GM18520 (cell line): ENCODE measurements around the gene KLK2.
"Not testable (repeated sequence)": the region's sequence is repeated elsewhere in the genome, so short reads cannot be mapped to it uniquely, and the experiment has no call there.

Experiments used
- ATAC-seq: cut with Tn5 transposase; IDR thresholded peaks from one replicate; pipeline ENCODE4 v1.9.1; 2021; ENCODE audit not compliant: unreplicated experiment

KLK2 gene

DNA sequence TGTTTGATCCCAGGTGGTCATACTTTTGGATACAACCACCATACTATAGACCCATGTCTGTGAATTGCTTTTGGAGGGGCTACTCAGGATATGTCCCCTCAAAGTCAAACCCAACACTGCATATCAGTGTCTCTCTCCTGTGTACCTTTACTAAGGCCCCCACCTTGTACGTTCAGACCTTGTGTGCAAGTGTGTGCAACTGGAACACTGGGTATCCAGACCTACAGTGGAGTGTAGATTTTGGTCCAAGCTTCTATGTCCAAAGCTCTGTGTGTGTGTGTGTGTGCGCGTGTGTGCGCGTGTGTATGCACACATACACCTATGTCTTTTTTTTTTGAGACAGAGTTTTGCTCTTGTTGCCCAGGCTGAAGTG is 18.0 kb downstream of the KLK2 start:
- no peak for ATAC-seq

DNA sequence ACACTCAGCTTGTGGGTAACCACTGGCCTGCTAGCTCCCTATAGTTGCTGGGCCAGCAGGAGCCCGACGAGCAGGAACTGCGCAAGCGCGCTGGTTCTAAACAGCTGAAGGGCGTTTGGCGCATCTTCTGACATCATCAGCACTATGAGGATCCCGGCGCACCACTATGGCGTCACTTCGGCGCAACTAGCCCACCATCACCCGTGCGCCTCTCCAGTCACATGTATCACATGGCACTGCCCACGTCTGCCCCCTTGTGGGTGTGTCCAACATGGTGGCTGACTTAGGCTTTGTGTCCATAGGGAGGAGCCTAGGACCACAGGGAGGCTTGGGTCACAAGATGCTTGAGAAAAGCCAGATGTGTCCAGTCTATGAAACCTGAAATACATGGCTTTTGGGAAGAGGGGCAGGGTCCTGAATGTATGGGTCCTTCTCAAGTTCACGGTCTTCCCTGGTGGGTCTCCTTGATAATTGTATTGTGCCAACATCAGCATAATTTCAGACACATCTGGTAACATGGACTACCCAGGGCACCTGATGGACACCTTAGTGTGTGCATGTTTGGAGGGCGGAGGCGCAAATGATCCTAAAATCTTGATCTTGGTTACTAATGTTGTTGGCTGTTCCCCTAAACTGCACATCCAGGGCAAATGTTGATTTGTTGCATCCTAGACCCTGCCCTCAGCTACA is 20.0 kb downstream of the KLK2 start:
- ATAC-seq, result no peak

DNA sequence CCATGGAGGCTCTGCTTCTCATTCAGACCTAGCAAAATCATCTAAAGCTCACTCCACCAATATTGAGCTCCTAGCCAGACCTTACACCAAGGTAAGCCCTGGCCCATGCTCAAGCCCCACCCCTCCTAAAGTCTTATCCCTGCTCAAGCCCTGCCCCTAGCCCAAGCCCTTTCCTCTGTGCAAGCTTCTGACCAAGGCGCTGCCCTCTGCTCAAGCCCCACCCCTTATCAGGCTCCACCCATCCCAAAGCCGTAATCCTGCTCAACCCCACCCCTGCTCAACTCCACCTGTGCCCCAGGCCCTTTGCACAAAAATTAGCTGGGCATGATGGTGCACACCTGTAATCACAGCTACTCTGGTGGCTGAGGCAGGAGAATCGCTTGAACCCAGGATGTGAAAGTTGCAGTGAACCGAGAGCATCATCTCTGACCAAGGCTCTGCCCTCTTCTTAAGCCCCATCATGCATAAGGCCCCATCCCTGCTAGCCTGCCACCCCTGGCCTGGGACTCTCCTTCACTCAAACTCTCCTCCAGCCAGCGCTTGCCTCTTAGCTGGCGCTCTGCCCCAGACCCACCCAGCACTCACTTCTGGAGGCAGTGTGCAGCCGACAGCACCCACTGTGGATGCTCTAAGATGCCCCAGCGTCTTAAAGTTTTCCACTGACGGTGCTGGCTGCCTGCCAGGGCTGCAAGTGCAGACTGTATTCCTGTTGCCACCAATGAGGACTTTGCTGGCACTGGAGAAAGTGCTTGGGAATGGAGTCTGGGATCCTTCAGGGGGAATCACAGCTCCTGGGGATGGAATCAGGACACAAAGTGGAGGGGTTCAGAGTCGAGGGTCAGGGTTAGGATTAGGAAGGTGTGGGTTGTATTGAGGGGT is 21.5 kb downstream of the KLK2 start:
- no peak for ATAC-seq

GRCh38 chr19:50896089-50896590 is 22.9 kb downstream of the KLK2 start:
- not testable (repeated sequence) for ATAC-seq

DNA sequence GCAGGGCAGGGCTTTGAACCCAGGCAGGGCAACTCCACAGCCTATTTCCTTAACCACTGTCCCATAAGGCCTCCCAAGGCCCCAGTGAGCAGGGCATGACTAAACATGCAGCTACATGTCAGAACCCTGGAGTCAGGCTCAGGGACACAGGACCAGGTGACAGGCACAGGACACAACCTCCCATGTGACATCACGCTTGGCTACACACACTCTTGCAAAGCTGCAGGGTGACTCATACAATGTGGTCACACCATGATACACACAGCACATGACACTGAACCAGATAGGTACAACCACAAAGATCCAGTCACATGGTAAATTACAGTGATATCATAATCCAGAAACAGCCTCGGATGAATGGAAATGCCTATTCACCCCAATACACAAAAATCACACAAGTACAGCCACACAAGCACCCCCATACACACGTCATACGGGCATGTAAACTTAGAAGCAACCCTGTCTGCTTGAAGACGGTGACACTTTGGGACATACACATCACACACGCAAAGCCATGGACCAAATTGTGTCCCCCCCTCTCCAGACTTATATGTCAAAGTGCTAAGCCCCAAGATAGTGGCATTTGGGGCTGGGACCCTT is 23.5 kb downstream of the KLK2 start:
- ATAC-seq, result peak; percentile 90

DNA sequence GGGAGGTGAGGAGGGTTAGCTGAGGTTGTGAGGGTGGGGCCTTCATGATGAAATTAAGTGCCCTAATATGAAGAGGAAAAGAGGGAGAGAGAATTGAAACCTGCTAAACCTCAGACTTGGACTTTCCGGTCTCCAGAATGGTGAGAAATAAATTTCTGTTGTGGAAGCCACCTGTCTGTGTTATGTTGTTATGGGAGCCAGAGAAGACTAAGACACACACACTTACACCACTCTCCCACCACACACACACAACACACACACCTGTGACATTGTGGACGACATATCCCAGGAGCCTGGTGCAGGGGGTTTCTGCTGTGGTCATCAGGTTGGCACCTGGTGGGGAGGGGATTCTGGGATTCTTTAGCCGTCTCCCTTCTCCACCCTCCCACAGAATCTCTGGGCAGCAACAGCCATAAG is 24.0 kb downstream of the KLK2 start:
- peak; percentile 13 for ATAC-seq

GRCh38 chr19:50897612-50898011 is 24.4 kb downstream of the KLK2 start:
- no peak for ATAC-seq

GRCh38 chr19:50898018-50898417 is 24.8 kb downstream of the KLK2 start:
- no peak for ATAC-seq

DNA sequence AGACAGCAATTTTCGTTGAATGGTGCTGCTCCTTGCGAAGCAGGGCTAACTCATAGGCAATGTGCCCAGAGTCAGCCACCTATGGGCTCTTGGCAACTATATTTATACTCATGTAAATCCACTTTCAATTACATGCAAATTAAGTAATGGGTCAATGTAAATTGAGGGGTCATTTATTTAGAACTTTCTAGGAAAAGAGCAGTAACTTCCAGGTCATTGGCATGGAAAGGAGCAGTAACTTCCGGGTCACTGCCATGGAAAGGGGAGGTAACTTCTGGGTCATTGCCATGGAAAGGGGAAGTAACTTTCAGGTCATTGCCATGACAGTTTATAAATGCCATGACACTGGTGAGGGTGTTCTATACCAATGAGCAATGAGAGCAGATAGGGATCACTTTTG is 26.3 kb downstream of the KLK2 start:
- no peak for ATAC-seq

DNA sequence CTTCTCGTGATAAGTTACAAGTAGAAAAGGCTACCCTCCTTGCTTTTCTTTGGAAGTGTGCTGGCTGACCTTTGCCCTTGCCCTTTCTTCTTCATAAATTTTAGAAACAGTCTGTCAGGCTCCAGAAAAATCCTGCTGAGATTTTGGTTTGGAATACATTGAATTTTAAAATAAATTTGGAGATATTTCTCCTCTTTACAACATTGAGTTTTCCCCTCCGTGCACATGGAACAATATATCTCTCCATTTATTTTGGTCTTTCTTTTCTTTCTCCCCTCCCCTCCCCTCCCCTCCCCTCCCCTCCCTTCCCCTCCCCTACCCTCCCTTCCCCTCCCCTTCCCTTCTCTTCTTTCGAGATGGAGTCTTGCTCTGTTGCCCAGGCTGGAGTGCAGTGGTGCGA is 29.4 kb downstream of the KLK2 start:
- no peak for ATAC-seq

DNA sequence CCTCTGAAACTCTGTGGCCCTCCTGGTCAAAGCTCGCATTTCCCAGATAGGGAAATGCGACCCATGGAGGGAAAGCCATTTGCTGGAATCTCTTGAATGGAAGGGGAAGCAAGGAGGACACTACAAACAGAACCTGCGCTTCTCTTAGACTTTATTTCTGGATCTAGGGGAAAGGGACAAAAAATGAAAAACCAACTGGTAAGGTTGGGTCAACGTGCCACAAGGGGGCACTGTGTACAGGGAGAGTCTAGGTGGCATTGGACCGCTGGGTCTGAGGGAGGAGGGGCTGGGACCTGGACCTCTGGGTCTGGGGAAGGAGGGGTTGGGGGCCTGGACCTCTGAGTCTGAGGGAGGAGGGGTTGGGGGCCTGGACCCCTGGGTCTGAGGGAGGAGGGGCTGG is 33.0 kb downstream of the KLK2 start:
- no peak for ATAC-seq

DNA sequence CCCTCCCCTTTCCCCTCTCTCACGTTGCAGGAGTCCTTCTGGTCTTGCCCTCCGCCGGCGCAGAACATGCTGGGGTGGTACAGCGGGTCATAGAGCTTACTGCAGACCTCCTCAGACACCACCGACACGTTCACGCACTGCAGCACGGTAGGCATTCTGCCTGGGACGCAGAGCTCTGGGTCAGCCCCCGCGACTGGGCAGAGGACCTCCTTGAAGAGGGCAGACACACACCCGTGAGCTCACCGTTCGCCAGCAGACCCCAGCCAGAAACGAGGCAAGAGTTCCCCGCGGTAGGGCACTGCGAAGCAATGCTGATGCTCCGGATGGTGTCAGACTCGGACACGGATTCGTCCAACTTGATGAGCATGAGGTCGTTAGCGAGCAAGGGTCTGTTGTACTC is 35.1 kb downstream of the KLK2 start:
- ATAC-seq, result no peak

DNA sequence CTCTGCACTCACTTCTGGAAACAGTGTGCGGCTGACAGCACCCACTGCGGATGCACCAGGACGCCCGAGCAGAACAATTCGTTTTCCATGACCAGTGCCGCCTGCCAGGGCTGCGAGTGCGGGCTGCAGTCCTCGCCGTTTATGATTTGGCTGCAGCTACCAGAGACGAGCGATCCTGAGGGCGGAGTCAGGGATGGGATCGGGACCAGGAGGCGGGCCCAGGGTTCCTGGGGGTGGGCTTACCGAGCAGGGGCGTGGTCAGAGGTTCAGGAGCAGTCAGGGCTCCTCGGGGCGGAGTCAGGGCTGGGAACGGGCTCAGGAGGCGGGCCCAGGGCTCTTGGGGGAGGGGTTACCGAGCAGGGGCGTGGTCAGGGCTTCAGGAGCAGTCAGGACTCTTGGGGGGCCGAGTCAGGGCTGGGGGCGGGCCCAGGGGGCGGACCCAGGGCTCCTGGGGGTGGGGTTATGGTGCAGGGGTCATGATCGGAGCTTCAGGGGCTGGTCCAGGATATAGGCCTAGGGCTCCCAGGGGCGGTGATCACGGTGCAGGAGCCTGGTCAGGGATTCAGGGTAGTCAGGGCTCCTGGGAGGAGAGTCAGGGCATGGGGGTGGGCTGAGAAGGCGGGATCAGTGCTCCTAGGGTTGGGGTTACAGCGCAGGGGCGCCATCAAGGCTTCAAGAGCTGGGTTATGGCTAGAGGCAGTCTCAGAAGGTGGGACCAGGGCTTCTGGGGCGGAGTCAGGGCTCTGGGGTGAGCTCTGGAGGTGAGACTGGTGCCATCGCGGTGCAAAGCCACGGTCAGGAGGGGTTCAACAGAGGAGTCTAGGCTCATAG is 36.2 kb downstream of the KLK2 start:
- ATAC-seq, result no peak

DNA sequence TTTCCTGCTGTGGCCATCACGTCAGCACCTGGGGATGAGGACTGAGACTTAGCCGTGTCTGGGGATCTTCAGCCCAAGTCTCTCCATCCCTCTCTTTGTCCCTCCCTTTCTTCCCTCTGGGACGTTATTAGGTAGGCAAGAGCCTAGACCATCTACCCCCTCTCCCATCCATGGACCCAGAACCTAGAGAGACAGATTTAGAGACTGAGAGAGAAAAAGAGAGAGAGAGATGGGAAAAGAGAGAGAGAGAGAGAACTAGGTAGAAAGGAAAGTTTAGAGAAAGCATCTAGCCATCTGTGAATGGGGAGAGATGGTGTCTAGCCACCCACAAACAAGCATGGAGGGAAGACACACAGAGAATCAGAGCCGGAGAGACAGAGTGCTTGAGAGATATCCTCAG is 37.5 kb downstream of the KLK2 start:
- no peak for ATAC-seq

DNA sequence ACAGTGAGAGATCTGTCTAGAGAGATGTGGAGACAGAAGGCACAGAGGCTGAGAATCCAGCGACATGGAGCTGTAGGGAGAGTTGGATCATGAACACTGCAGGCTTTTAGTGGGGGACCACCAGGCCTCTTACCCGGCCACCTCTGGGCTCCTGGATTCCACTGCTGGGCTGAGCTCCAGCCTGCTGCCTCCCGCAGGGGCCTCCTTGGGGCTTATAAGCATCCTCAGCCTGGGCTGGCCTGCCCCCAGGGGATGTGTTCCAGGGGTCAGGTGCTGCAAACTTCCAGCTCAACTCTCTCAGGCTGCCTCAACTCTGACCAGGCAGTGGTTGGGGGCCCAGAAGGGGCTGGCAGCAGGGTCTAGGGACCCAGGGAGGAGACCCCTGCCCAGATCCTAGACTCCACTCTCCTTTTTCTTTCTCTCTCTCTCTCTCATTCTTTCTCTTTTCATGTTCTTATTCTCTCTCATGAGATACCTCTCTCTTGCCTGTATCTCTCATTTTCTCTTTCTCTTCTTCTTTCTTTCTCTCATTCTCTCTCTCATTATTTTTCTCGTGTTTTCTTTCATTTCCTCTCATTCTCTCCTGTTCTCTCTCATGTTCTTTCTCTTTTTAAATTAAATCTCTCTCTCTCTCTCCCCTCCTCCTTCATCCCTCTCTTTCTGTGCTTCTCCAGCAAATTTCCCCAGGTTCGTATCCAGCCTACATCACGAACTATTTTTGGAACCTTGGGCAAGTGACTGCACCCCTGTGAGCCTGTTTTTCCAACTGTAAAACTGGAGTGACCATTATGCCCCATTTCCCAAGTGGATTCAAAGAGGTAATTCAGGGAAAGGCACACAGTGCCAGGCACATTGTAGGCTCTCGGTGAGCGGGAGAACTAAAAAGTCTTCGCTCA is 38.2 kb downstream of the KLK2 start, which contains the start of gene KLK4:
Gene KLK4, minus strand, starts transcription at position 190 of the 896 bp plus-strand sequence. CDS start 657 bp downstream, outside the sequence.
- ATAC-seq, result no peak

GRCh38 chr19:50912102-50912599 is 38.9 kb downstream of the KLK2 start:
- ATAC-seq, result no peak

GRCh38 chr19:50912727-50913716 is 39.8 kb downstream of the KLK2 start:
- no peak for ATAC-seq

GRCh38 chr19:50916069-50916468 is 42.8 kb downstream of the KLK2 start:
- no peak for ATAC-seq
